Neural crest cell (in vitro differentiated cells): ENCODE data around the gene GIGYF2. TPM values are rescaled to one million over a fixed set of nuclear protein-coding genes. Genes with fewer than 3 reads are reported as not detected.

Source experiments
- DNase-seq: peaks from one replicate; pipeline ENCODE4 v3.0.0; 2021; ENCODE audit warnings: low read depth, mixed read lengths, low spot score
- H3K27ac Mint-ChIP-seq: one replicate; pipeline ENCODE4 v1.8.0; 2021; ENCODE audit warnings: mild to moderate bottlenecking, mixed read lengths; ENCODE audit not compliant: unreplicated experiment
- H3K27me3 Mint-ChIP-seq: 2 replicates; pipeline ENCODE4 v1.8.0; 2021; ENCODE audit warnings: low read depth, mild to moderate bottlenecking, mixed read lengths
- H3K36me3 Mint-ChIP-seq: 2 replicates; pipeline ENCODE4 v1.8.0; 2021; ENCODE audit warnings: low read depth, mild to moderate bottlenecking, mixed read lengths
- H3K4me1 Mint-ChIP-seq: 2 replicates; pipeline ENCODE4 v1.8.0; 2021; ENCODE audit warnings: mixed read lengths
- H3K4me3 Mint-ChIP-seq: one replicate; pipeline ENCODE4 v1.8.0; 2021; ENCODE audit warnings: mild to moderate bottlenecking, mixed read lengths
- H3K9me3 Mint-ChIP-seq: 2 replicates; pipeline ENCODE4 v1.8.0; 2021; ENCODE audit warnings: mixed read lengths
- CTCF ChIP-seq: fragments of 200-600 bp; sonication (generic); conservative IDR thresholded peaks from 2 replicates; pipeline ENCODE4 v1.5.0; 2021; ENCODE audit warnings: antibody characterized with exemption, mild to moderate bottlenecking
- long read RNA-seq: library from polyadenylated mRNA; unstranded; transcript quantifications from one replicate; pipeline ENCODE4 v2.0.0, GENCODE V29; 2020
- total RNA-seq: library from RNA; stranded (reverse); gene quantifications from 2 replicates; pipeline ENCODE4 v1.2.1, GENCODE V29; 2021

Gene GIGYF2
- total RNA-seq: 70.3 and 71.4 TPM in 2 replicates
- long read RNA-seq, partial matches to known transcripts: 133 of 227 reads
- long read RNA-seq, other reads (novel, unspliced or antisense): 91 of 227 reads

GRCh38 chr2:232697059-232697806, at the start of gene GIGYF2:
Gene GIGYF2, plus strand, starts transcription at chr2:232697331. Its CDS starts 37,867 bp downstream, at chr2:232735198.
- Mint-ChIP-seq H3K4me3 (peak within 1 kb of the TSS; percentile 96), H3K27me3 (peaks cover 10% of the 10 kb centered on the region), H3K4me1 (peaks cover 34% of the 10 kb centered on the region), H3K36me3 (peaks cover 4% of the 10 kb centered on the region), H3K27ac (peak within 1 kb of the TSS; percentile 93), H3K9me3 (peaks cover 5% of the 10 kb centered on the region)
- DNase-seq: peak; percentile 95
- TF ChIP-seq CTCF: no peak

- no peaks in the 10 kb centered on the region for H3K9me3 Mint-ChIP-seq
- no peaks in the 10 kb centered on the region for H3K27me3 Mint-ChIP-seq
- H3K27ac Mint-ChIP-seq: no peak overlapping the region
- no peak for TF ChIP-seq CTCF
- peaks cover 4% of the 10 kb centered on the region for H3K4me1 Mint-ChIP-seq
- no peak overlapping the region for H3K4me3 Mint-ChIP-seq
- H3K36me3 Mint-ChIP-seq: no peaks in the 10 kb centered on the region
- no peak for DNase-seq
Observed at GRCh38 chr2:232649033-232649432, 48.1 kb upstream of the GIGYF2 start.

GRCh38 chr2:232652505-232652851, 44.7 kb upstream of the GIGYF2 start:
- no peak overlapping the region for H3K4me3 Mint-ChIP-seq
- H3K36me3 Mint-ChIP-seq: no peaks in the 10 kb centered on the region
- no peak overlapping the region for H3K27ac Mint-ChIP-seq
- no peak for DNase-seq
- peaks cover 15% of the 10 kb centered on the region for H3K4me1 Mint-ChIP-seq
- TF ChIP-seq CTCF: no peak
- no peaks in the 10 kb centered on the region for H3K9me3 Mint-ChIP-seq
- no peaks in the 10 kb centered on the region for H3K27me3 Mint-ChIP-seq

- Mint-ChIP-seq H3K27me3 (no peaks in the 10 kb centered on the region), H3K4me1 (peaks cover 19% of the 10 kb centered on the region), H3K9me3 (no peaks in the 10 kb centered on the region), H3K36me3 (no peaks in the 10 kb centered on the region), H3K27ac (no peak overlapping the region), H3K4me3 (no peak overlapping the region)
- TF ChIP-seq CTCF: no peak
- no peak for DNase-seq
Observed at GRCh38 chr2:232653441-232653840, 43.7 kb upstream of the GIGYF2 start.

- Mint-ChIP-seq H3K36me3 (no peaks in the 10 kb centered on the region), H3K9me3 (no peaks in the 10 kb centered on the region), H3K4me1 (peaks cover 19% of the 10 kb centered on the region), H3K4me3 (no peak overlapping the region), H3K27me3 (no peaks in the 10 kb centered on the region), H3K27ac (no peak overlapping the region)
- no peak for DNase-seq
- TF ChIP-seq CTCF: no peak
Observed at GRCh38 chr2:232655392-232655791, 41.7 kb upstream of the GIGYF2 start.
